ENCODE data around the gene PRCP. TPM values are rescaled to one million over a fixed set of nuclear protein-coding genes. Genes with fewer than 3 reads are reported as not detected.
A peak's percentile ranks its signal among the peaks of the same experiment; 100 is the strongest.
"Not testable (repeated sequence)": the region's sequence is repeated elsewhere in the genome, so short reads cannot be mapped to it uniquely, and the experiment has no call there.

PRCP gene
- total RNA-seq, result 10 to 100 TPM; 35.3 to 35.9 TPM

- H3K36me3 Mint-ChIP-seq (ENCODE audit: insufficient read depth in 2 of 2), result peaks cover 3 to 6% of the 10 kb centered on the region in 2 donors
Measured at GRCh38 chr11:82900277-82901164, at the start of gene PRCP. Gene PRCP (minus strand): TSS chr11:82900430. CDS start chr11:82900402, 28 bp downstream.

GRCh38 chr11:82949352-82949751, 49.1 kb upstream of the PRCP start:
- DNase-seq, result no peak
- no peaks in the 10 kb centered on the region for H3K27me3 Mint-ChIP-seq (ENCODE audit: low read depth)
- no peak overlapping the region for H3K4me3 Mint-ChIP-seq
- no peak for ATAC-seq (replicated peaks in 1 of 2)
- H3K9me3 Mint-ChIP-seq, result peaks cover 14 to 15% of the 10 kb centered on the region in 2 donors
- H3K4me1 Mint-ChIP-seq (ENCODE audit: low read depth), result peaks cover 10% of the 10 kb centered on the region
- H3K27ac Mint-ChIP-seq, result no peak overlapping the region
- peaks cover 9 to 21% of the 10 kb centered on the region in 2 donors for H3K36me3 Mint-ChIP-seq (ENCODE audit: insufficient read depth in 2 of 2)

More at GRCh38 chr11:82900277-82901164, at the start of gene PRCP:
- peak; percentile 84 to 85 for ATAC-seq (replicated peaks in 1 of 2)
- Mint-ChIP-seq H3K4me1 (ENCODE audit: low read depth) (peaks cover 53% of the 10 kb centered on the region), H3K27ac (peak within 1 kb of the TSS; percentile 95), H3K4me3 (peak within 1 kb of the TSS; percentile 95 to 100), H3K27me3 (ENCODE audit: low read depth) (no peaks in the 10 kb centered on the region), H3K9me3 (no peaks in the 10 kb centered on the region)
- DNase-seq, result peak; percentile 94 to 98

- H3K4me3 Mint-ChIP-seq, result no peak overlapping the region
- peaks cover 2 to 6% of the 10 kb centered on the region in 2 donors for H3K9me3 Mint-ChIP-seq
- no peak for DNase-seq
- no peaks in the 10 kb centered on the region for H3K27me3 Mint-ChIP-seq (ENCODE audit: low read depth)
- no peak overlapping the region for H3K27ac Mint-ChIP-seq
- peaks cover 4 to 11% of the 10 kb centered on the region in 2 donors for H3K36me3 Mint-ChIP-seq (ENCODE audit: insufficient read depth in 2 of 2)
- ATAC-seq (replicated peaks in 1 of 2), result no peak
- H3K4me1 Mint-ChIP-seq (ENCODE audit: low read depth), result peaks cover 10% of the 10 kb centered on the region
Measured at GRCh38 chr11:82945682-82946081, 45.5 kb upstream of the PRCP start.

GRCh38 chr11:82945041-82945440, 44.8 kb upstream of the PRCP start:
- not testable (repeated sequence) for ATAC-seq (replicated peaks in 1 of 2); H3K4me3 Mint-ChIP-seq; H3K27me3 Mint-ChIP-seq (ENCODE audit: low read depth)

GRCh38 chr11:82944198-82944597, 44.0 kb upstream of the PRCP start:
- Mint-ChIP-seq H3K9me3 (peaks cover 3 to 7% of the 10 kb centered on the region in 2 donors), H3K27ac (no peak overlapping the region), H3K27me3 (ENCODE audit: low read depth) (no peaks in the 10 kb centered on the region), H3K36me3 (ENCODE audit: insufficient read depth in 2 of 2) (peaks cover 3 to 14% of the 10 kb centered on the region in 2 donors), H3K4me1 (ENCODE audit: low read depth) (peaks cover 10% of the 10 kb centered on the region), H3K4me3 (no peak overlapping the region)
- DNase-seq (no peak), ATAC-seq (replicated peaks in 1 of 2) (no peak)

More at GRCh38 chr11:82945041-82945440, 44.8 kb upstream of the PRCP start:
- not testable (repeated sequence) for DNase-seq; H3K9me3 Mint-ChIP-seq; H3K27ac Mint-ChIP-seq; H3K4me1 Mint-ChIP-seq (ENCODE audit: low read depth)
- peaks cover 5 to 11% of the 10 kb centered on the region in 2 donors for H3K36me3 Mint-ChIP-seq (ENCODE audit: insufficient read depth in 2 of 2)

- not testable (repeated sequence) for DNase-seq; H3K27me3 Mint-ChIP-seq (ENCODE audit: low read depth); H3K4me1 Mint-ChIP-seq (ENCODE audit: low read depth); H3K27ac Mint-ChIP-seq; ATAC-seq (replicated peaks in 1 of 2); H3K4me3 Mint-ChIP-seq; H3K9me3 Mint-ChIP-seq
- H3K36me3 Mint-ChIP-seq (ENCODE audit: insufficient read depth in 2 of 2), result peaks cover 3 to 14% of the 10 kb centered on the region in 2 donors
Measured at GRCh38 chr11:82943430-82943829, 43.2 kb upstream of the PRCP start.

GRCh38 chr11:82942376-82942775, 42.1 kb upstream of the PRCP start:
- H3K9me3 Mint-ChIP-seq, result peaks cover 3 to 5% of the 10 kb centered on the region in 2 donors
- H3K4me1 Mint-ChIP-seq (ENCODE audit: low read depth), result peaks cover 10% of the 10 kb centered on the region
- peaks cover 3 to 14% of the 10 kb centered on the region in 2 donors for H3K36me3 Mint-ChIP-seq (ENCODE audit: insufficient read depth in 2 of 2)
- ATAC-seq (replicated peaks in 1 of 2), result no peak
- H3K4me3 Mint-ChIP-seq, result no peak overlapping the region
- no peak overlapping the region for H3K27ac Mint-ChIP-seq
- no peak for DNase-seq
- H3K27me3 Mint-ChIP-seq (ENCODE audit: low read depth), result no peaks in the 10 kb centered on the region

- no peak for DNase-seq
- Mint-ChIP-seq H3K27me3 (ENCODE audit: low read depth) (no peaks in the 10 kb centered on the region), H3K36me3 (ENCODE audit: insufficient read depth in 2 of 2) (peaks cover 3 to 14% of the 10 kb centered on the region in 2 donors), H3K9me3 (peaks cover 3% of the 10 kb centered on the region in 2 donors), H3K4me3 (no peak overlapping the region), H3K27ac (no peak overlapping the region), H3K4me1 (ENCODE audit: low read depth) (no peaks in the 10 kb centered on the region)
- no peak for ATAC-seq (replicated peaks in 1 of 2)
Measured at GRCh38 chr11:82939456-82939855, 39.2 kb upstream of the PRCP start.

- DNase-seq (no peak), ATAC-seq (replicated peaks in 1 of 2) (no peak)
- H3K4me1 Mint-ChIP-seq (ENCODE audit: low read depth), result peaks cover 3% of the 10 kb centered on the region
- peaks cover 4 to 27% of the 10 kb centered on the region in 2 donors for H3K36me3 Mint-ChIP-seq (ENCODE audit: insufficient read depth in 2 of 2)
- H3K9me3 Mint-ChIP-seq, result peaks cover 3% of the 10 kb centered on the region in 2 donors
- no peaks in the 10 kb centered on the region for H3K27me3 Mint-ChIP-seq (ENCODE audit: low read depth)
- no peak overlapping the region for H3K4me3 Mint-ChIP-seq
- no peak overlapping the region for H3K27ac Mint-ChIP-seq
Measured at GRCh38 chr11:82937554-82937953, 37.3 kb upstream of the PRCP start.

GRCh38 chr11:82936261-82936660, 36.0 kb upstream of the PRCP start:
- no peak for ATAC-seq (replicated peaks in 1 of 2)
- Mint-ChIP-seq H3K4me1 (ENCODE audit: low read depth) (peaks cover 16% of the 10 kb centered on the region), H3K36me3 (ENCODE audit: insufficient read depth in 2 of 2) (peaks cover 6 to 35% of the 10 kb centered on the region in 2 donors), H3K9me3 (peaks cover 3% of the 10 kb centered on the region in 2 donors), H3K27me3 (ENCODE audit: low read depth) (no peaks in the 10 kb centered on the region), H3K4me3 (no peak overlapping the region), H3K27ac (no peak overlapping the region)
- DNase-seq, result no peak

- Mint-ChIP-seq H3K9me3 (no peaks in the 10 kb centered on the region), H3K36me3 (ENCODE audit: insufficient read depth in 2 of 2) (peaks cover 4 to 32% of the 10 kb centered on the region in 2 donors), H3K4me3 (no peak overlapping the region), H3K27me3 (ENCODE audit: low read depth) (no peaks in the 10 kb centered on the region), H3K27ac (no peak overlapping the region), H3K4me1 (ENCODE audit: low read depth) (peaks cover 18% of the 10 kb centered on the region)
- no peak for DNase-seq
- ATAC-seq (replicated peaks in 1 of 2), result no peak
Measured at GRCh38 chr11:82932564-82932963, 32.3 kb upstream of the PRCP start.

- no peak overlapping the region for H3K4me3 Mint-ChIP-seq
- peaks cover 24% of the 10 kb centered on the region for H3K4me1 Mint-ChIP-seq (ENCODE audit: low read depth)
- H3K9me3 Mint-ChIP-seq, result no peaks in the 10 kb centered on the region
- no peak for ATAC-seq (replicated peaks in 1 of 2)
- no peak for DNase-seq
- no peak overlapping the region for H3K27ac Mint-ChIP-seq
- H3K36me3 Mint-ChIP-seq (ENCODE audit: insufficient read depth in 2 of 2), result peaks cover 4 to 34% of the 10 kb centered on the region in 2 donors
- no peaks in the 10 kb centered on the region for H3K27me3 Mint-ChIP-seq (ENCODE audit: low read depth)
Measured at GRCh38 chr11:82930734-82931133, 30.5 kb upstream of the PRCP start.

- no peak overlapping the region for H3K27ac Mint-ChIP-seq
- H3K36me3 Mint-ChIP-seq (ENCODE audit: insufficient read depth in 2 of 2), result peaks cover 4 to 34% of the 10 kb centered on the region in 2 donors
- H3K9me3 Mint-ChIP-seq, result no peaks in the 10 kb centered on the region
- H3K4me1 Mint-ChIP-seq (ENCODE audit: low read depth), result peaks cover 24% of the 10 kb centered on the region
- H3K4me3 Mint-ChIP-seq, result no peak overlapping the region
- H3K27me3 Mint-ChIP-seq (ENCODE audit: low read depth), result no peaks in the 10 kb centered on the region
- ATAC-seq (replicated peaks in 1 of 2) (no peak), DNase-seq (no peak)
Measured at GRCh38 chr11:82930229-82930628, 30.0 kb upstream of the PRCP start.

Data from activated T-cell treated with anti-CD3 and anti-CD28 coated beads, Interleukin-2, amount 50 U/mL, for 72 hours (primary cell).